GM12891 (cell line): ENCODE measurements around the gene LRRC59.

ENCODE experiments used
- DNase-seq: peaks from one replicate; pipeline ENCODE4 v3.0.0; 2011; ENCODE audit warnings: low spot score; ENCODE audit not compliant: insufficient read length
- FAIRE-seq: peaks from 2 replicates; lab custom pipeline; 2011; peaks lifted over from hg19 to GRCh38; lab: Jason Lieb, UNC
- PAX5 ChIP-seq: IDR thresholded peaks from 2 replicates; pipeline ENCODE4 v1.6.1; 2011; ENCODE audit warnings: low read length, moderate library complexity, mild to moderate bottlenecking; ENCODE audit not compliant: insufficient read depth, severe bottlenecking
- POLR2A ChIP-seq: IDR thresholded peaks from 2 replicates; pipeline ENCODE4 v1.6.1; 2011; ENCODE audit warnings: low read depth, low read length, control low read depth
- POLR2AphosphoS5 ChIP-seq: IDR thresholded peaks from 2 replicates; pipeline ENCODE4 v1.6.1; 2011; ENCODE audit warnings: low read depth, low read length, control low read depth
- POU2F2 ChIP-seq: IDR thresholded peaks from 2 replicates; pipeline ENCODE4 v1.6.1; 2011; ENCODE audit warnings: low read depth, mild to moderate bottlenecking, control low read depth, low read length, moderate library complexity
- SPI1 ChIP-seq: IDR thresholded peaks from 2 replicates; pipeline ENCODE4 v1.6.1; 2011; ENCODE audit warnings: low read depth, low read length, control low read depth
- TAF1 ChIP-seq: IDR thresholded peaks from 2 replicates; pipeline ENCODE4 v1.6.1; 2011; ENCODE audit warnings: low read depth, low read length, control low read depth

LRRC59 gene

GRCh38 chr17:50365165-50365564 is 32.2 kb downstream of the LRRC59 start:
- TF ChIP-seq TAF1 (no peak), POU2F2 (no peak), POLR2AphosphoS5 (no peak), PAX5 (no peak), SPI1 (no peak), POLR2A (no peak)
- no peak for FAIRE-seq
- DNase-seq = no peak

DNA sequence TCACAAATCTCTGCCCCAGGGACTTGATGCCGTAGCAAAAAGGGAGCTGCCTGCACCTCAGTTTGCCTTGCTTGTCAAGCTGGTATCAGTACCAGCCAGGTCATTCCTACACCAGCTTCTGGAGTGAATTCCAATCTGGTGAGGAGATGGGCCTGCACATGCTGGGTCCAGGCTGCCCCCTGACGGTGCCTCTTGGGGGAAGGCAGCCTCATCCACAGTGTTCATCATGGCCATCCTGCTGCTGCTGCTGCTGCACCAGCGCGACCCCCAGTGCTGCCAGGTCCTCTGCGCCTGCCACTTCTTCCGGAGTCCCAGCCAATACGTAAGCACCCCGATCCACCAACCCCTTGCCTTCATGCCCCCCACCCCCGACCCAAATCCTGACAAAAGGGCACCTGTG is 32.6 kb downstream of the LRRC59 start:
- DNase-seq (no peak), FAIRE-seq (no peak)
- TF ChIP-seq POU2F2 (no peak), SPI1 (no peak), PAX5 (no peak), POLR2AphosphoS5 (no peak), TAF1 (no peak), POLR2A (no peak)

GRCh38 chr17:50364061-50364458 is 33.3 kb downstream of the LRRC59 start:
- DNase-seq (no peak), FAIRE-seq (no peak)
- TF ChIP-seq POLR2AphosphoS5 = peak; percentile 66; the same call in 1 of the 2 replicates
- TF ChIP-seq SPI1 = no peak

- DNase-seq (no peak), FAIRE-seq (no peak)
- TF ChIP-seq POU2F2 (no peak), SPI1 (no peak), POLR2AphosphoS5 (peak; percentile 5; the same call in 1 of the 2 replicates), POLR2A (no peak), TAF1 (no peak), PAX5 (no peak)
These were observed 33.9 kb downstream of the LRRC59 start for GRCh38 chr17:50363217-50364060.

- TF ChIP-seq PAX5 (no peak), POLR2A (no peak), SPI1 (no peak), POLR2AphosphoS5 (no peak), POU2F2 (no peak), TAF1 (no peak)
- DNase-seq = no peak
- no peak for FAIRE-seq
These were observed 34.7 kb downstream of the LRRC59 start for GRCh38 chr17:50362661-50363060.

DNA sequence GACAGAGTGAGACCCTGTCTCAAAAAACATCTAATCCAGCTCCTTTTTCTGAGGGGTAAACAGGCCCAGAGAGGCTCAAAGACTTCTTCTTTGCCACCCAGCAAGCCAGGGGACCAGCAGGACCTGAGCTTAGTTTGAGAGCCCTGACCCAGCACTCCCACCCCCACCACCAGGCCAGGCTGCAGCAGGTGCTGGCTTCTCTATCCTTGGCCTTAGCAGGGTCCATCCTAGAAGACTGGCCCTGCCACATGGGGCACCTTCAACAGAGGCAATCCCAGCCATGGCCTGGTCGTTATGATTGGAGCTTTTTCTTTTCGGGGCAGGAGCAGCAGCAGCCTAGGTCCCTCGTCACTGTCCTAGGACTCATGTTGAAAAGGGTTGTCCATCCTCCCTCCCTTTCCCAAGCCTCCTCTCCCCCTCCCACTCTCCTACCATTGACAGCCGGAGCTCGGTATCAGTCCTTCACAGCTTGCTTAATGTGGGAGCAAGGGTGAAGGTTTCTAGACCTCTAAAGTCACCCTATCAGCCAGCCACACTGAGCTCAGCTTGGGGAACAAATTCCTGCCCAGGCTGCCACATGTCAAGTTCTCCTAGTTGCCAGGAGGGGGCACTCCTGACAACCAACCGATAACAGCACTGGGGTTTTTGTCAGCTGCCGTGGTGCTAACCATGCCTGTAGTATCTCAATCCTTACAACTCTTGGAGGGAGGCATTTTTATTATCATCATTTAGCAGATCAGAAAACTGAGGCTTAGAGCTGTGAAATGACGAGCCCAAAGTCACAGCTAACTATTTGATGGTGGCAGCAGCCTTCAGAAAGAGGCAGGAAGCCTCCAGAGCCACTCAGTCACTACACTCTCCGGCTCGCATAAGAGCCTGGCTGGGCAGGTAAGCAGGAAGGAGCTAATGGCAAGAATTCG is 35.5 kb downstream of the LRRC59 start:
- DNase-seq (peak; percentile 83), FAIRE-seq (peak; percentile 88)
- TF ChIP-seq POU2F2 = 0 out of 2 replicates have a peak, but pooled peaks have one; percentile 8
- no peak for TF ChIP-seq POLR2A
- no peak for TF ChIP-seq TAF1

- DNase-seq = no peak
- no peak for FAIRE-seq
- no peak for TF ChIP-seq POLR2AphosphoS5
- no peak for TF ChIP-seq SPI1
- no peak for TF ChIP-seq POLR2A
- TF ChIP-seq POU2F2 = no peak
- no peak for TF ChIP-seq PAX5
- TF ChIP-seq TAF1 = no peak
These were observed 36.7 kb downstream of the LRRC59 start for GRCh38 chr17:50360486-50361115.

GRCh38 chr17:50359998-50360461 is 37.3 kb downstream of the LRRC59 start:
- DNase-seq = no peak
- TF ChIP-seq POU2F2 (no peak), PAX5 (no peak), SPI1 (no peak), POLR2A (no peak), POLR2AphosphoS5 (no peak), TAF1 (no peak)
- no peak for FAIRE-seq
